H1 (cell line): ENCODE measurements around the gene TMEM150B. TPM values are rescaled to one million over a fixed set of nuclear protein-coding genes. Genes with fewer than 3 reads are reported as not detected.

ENCODE experiments used
- CHD7 ChIP-seq: fragments of 300-600 bp; sonication (generic); IDR thresholded peaks from 2 replicates; pipeline ENCODE4 v1.7.1; 2012; ENCODE audit warnings: low read length, moderate library complexity, mild to moderate bottlenecking, inconsistent platforms; ENCODE audit not compliant: insufficient replicate concordance
- polyA plus RNA-seq, 7 experiments: library from polyadenylated mRNA; depleted of rRNA in 3 of 7; stranded (reverse) in 5 of 7; unstranded in 2 of 7; fragments of >200 nt in 5 of 7; fragments of 200-250 nt in 2 of 7; gene quantifications; 1 replicate in 5 of 7; 2 replicates in 1 of 7; 4 replicates in 1 of 7; pipeline versions ENCODE4 v1.2.1 to v1.2.3, GENCODE V29; 2011 to 2013; ENCODE audit warnings: missing spikeins in 2 of 7, mixed read lengths in 2 of 7
- total RNA-seq: library from RNA; stranded (reverse); fragmentation: NEBNext Ultra II Directional; extraction: Animal tissue kit (Norgen Biotek cat#: 25700); gene quantifications from 2 replicates; pipeline ENCODE4 v1.2.1, GENCODE V29; 2021

Gene TMEM150B
- total and polyA plus RNA-seq, 2 of the 8 experiments (the other 6 are each of a cell fraction or from before 2014, with no cell fraction given), result 0.41 to 0.91 TPM

- TF ChIP-seq CHD7, result no peak
These were observed 15.7 kb downstream of the TMEM150B start (continued) for GRCh38 chr19:55309448-55309847.
